Colonic mucosa (tissue), 4 donors: ENCODE results near the gene PRSS35. TPM values are rescaled to one million over a fixed set of nuclear protein-coding genes. Genes with fewer than 3 reads are reported as not detected.
"Not testable (repeated sequence)": the region's sequence is repeated elsewhere in the genome, so short reads cannot be mapped to it uniquely, and the experiment has no call there.

Experiments
- DNase-seq: peaks from one replicate; pipeline ENCODE4 v3.0.0-alpha.2; 2020
- H3K27ac ChIP-seq: fragments of 200-600 bp; one replicate; pipeline ENCODE4 v1.8.0; 2021
- H3K27me3 ChIP-seq: fragments of 200-600 bp; one replicate; pipeline ENCODE4 v1.8.0; 2021
- H3K36me3 ChIP-seq: fragments of 200-600 bp; one replicate; pipeline ENCODE4 v1.8.0; 2021
- H3K4me1 ChIP-seq: fragments of 200-600 bp; one replicate; pipeline ENCODE4 v1.8.0; 2021; ENCODE audit warnings: mild to moderate bottlenecking
- H3K4me3 ChIP-seq: fragments of 200-600 bp; one replicate; pipeline ENCODE4 v1.8.0; 2021
- H3K9ac ChIP-seq, 2 donors: one replicate each; pipeline ENCODE4 v1.7.0; 2013; ENCODE audit warnings: control low read depth in 2 of 2, low read depth in 2 of 2, low read length in 2 of 2
- H3K9me3 ChIP-seq: fragments of 200-600 bp; one replicate; pipeline ENCODE4 v1.8.0; 2021
- CTCF ChIP-seq: fragments of 200-600 bp; IDR thresholded peaks from one replicate; pipeline ENCODE4 v1.8.0; 2022; ENCODE audit warnings: antibody characterized with exemption, mild to moderate bottlenecking
- intact Hi-C: fragments of 100-400 bp; cut with DNase I; formaldehyde crosslinking; loops from one replicate; pipeline ENCODE4 v1.14.1; 2022
- total RNA-seq, 2 donors: library from RNA; stranded (reverse); fragmentation: NEBNext Ultra II Directional in 1 of 2; extraction: Animal tissue kit (Norgen Biotek cat#: 25700) in 1 of 2; gene quantifications; one replicate each; pipeline ENCODE4 v1.2.1, GENCODE V29; 2021
- donor health status: healthy.
- donor health status: DM: no; HTN: no; CAD: no.
- donor health status: DM: no; HTN: no; CAD: no.

Gene PRSS35
- total RNA-seq, 2 donors from 2014 or later: 0.11 to 0.22 TPM

- Histone ChIP-seq H3K9ac (no peak overlapping the region), H3K27me3 (no peaks in the 10 kb centered on the region), H3K4me3 (no peak overlapping the region), H3K27ac (no peak overlapping the region), H3K4me1 (no peaks in the 10 kb centered on the region), H3K36me3 (no peaks in the 10 kb centered on the region), H3K9me3 (no peaks in the 10 kb centered on the region)
- no peak for TF ChIP-seq CTCF
- no peak for DNase-seq
- intact Hi-C loops: no loop called here
These were observed 34.3 kb downstream of the PRSS35 start for GRCh38 chr6:83546636-83547035.

DNA sequence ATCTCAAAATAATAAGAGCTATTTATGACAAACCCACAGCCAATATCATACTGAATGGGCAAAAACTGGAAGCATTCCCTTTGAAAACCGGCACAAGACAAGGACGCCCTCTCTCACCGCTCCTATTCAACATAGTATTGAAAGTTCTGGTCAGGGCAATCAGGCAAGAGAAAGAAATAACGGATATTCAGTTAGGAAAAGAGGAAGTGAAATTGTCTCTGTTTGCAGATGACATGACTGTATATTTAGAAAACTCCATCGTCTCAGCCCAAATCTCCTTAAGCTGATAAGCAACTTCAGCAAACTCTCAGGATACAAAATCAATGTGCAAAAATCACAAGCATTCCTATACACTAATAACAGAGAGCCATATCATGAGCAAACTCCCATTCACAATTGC, 38.1 kb downstream of the PRSS35 start:
- H3K4me1 ChIP-seq, DNase-seq, H3K9me3 ChIP-seq, H3K27me3 ChIP-seq, H3K9ac ChIP-seq, H3K4me3 ChIP-seq, H3K36me3 ChIP-seq, intact Hi-C loops, H3K27ac ChIP-seq: not testable (repeated sequence)

GRCh38 chr6:83551748-83552147, 39.4 kb downstream of the PRSS35 start:
- H3K27me3 ChIP-seq, intact Hi-C loops, H3K9me3 ChIP-seq, H3K9ac ChIP-seq, H3K27ac ChIP-seq, DNase-seq, H3K4me1 ChIP-seq, H3K4me3 ChIP-seq, H3K36me3 ChIP-seq: not testable (repeated sequence)

GRCh38 chr6:83556871-83557270, 44.5 kb downstream of the PRSS35 start:
- Histone ChIP-seq H3K9ac (no peak overlapping the region), H3K4me3 (no peak overlapping the region), H3K4me1 (no peaks in the 10 kb centered on the region), H3K9me3 (no peaks in the 10 kb centered on the region), H3K27me3 (no peaks in the 10 kb centered on the region), H3K27ac (no peak overlapping the region), H3K36me3 (no peaks in the 10 kb centered on the region)
- no peak for DNase-seq
- intact Hi-C loops: no loop called here
- TF ChIP-seq CTCF: no peak

DNA sequence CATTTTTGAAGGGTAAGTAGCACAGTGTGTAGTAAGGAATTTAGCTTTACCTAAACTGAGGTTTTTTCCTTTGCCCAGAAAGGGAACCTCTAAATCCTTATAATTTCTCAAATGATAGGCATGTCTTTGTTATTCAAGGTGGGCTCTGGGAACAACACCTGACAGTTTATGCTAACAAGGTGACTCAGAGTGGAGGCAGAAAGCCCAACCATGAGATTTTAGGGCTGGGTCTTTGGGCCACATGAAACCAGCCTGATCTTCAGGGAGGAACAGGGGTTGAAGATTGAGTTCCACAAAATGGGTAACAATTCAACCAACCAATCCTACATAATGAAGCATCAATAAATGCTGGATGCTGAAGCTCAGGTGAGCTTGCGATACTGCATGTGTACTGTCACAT, 46.6 kb downstream of the PRSS35 start:
- intact Hi-C loops: no loop called here
- Histone ChIP-seq H3K27ac (no peak overlapping the region), H3K4me3 (no peak overlapping the region), H3K9me3 (no peaks in the 10 kb centered on the region), H3K36me3 (no peaks in the 10 kb centered on the region), H3K27me3 (no peaks in the 10 kb centered on the region), H3K9ac (no peak overlapping the region), H3K4me1 (no peaks in the 10 kb centered on the region)
- TF ChIP-seq CTCF: no peak
- DNase-seq: no peak

DNA sequence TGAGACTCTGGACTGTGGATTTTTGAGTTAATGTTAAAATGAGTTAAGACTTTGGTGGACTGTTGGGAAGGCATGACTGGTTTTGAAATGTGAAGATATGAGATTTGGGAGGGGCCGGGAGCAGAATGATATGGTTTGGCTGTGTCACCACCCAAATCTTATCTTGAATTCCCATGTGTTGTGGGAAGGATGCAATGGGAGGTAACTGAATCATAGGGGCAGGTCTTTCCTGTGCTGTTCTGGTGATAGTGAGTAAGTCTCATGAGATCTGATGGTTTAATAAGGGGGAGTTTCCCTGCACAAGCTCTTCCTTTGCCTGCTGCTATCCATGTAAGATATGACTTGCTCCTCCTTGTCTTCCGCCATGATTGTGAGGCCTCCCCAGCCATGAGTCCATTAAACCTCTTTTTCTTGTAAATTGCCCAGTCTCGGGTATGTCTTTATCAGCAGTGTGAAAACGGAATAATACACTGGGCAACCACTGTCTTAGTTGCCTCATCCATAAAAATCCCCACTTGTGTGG, 59.4 kb downstream of the PRSS35 start:
- H3K9ac ChIP-seq, DNase-seq, H3K27ac ChIP-seq, H3K9me3 ChIP-seq, H3K36me3 ChIP-seq, H3K4me3 ChIP-seq, H3K27me3 ChIP-seq, intact Hi-C loops, H3K4me1 ChIP-seq: not testable (repeated sequence)

- Histone ChIP-seq H3K36me3 (no peaks in the 10 kb centered on the region), H3K9ac (no peak overlapping the region), H3K4me3 (no peak overlapping the region), H3K27me3 (no peaks in the 10 kb centered on the region), H3K9me3 (no peaks in the 10 kb centered on the region), H3K4me1 (no peaks in the 10 kb centered on the region), H3K27ac (no peak overlapping the region)
- no peak for DNase-seq
- no peak for TF ChIP-seq CTCF
- intact Hi-C loops: no loop called here
These were observed 62.4 kb downstream of the PRSS35 start for GRCh38 chr6:83574783-83575182.

Other genes with a start within 250 kb of the PRSS35 start
- 10 to 100 TPM; 11.0 to 11.4 TPM for gene ME1, start 81.5 kb upstream of the PRSS35 start, total RNA-seq
- under 1 TPM in 1 of 2 donors, not detected in 1; 0.45 TPM for gene SNAP91, start 196.6 kb downstream of the PRSS35 start, total RNA-seq